ENCODE data around the gene ITPA. TPM values are rescaled to one million over a fixed set of nuclear protein-coding genes. Genes with fewer than 3 reads are reported as not detected.
"Not testable (repeated sequence)": the region's sequence is repeated elsewhere in the genome, so short reads cannot be mapped to it uniquely, and the experiment has no call there.

The ITPA gene
- total RNA-seq, 1 donor from 2014 or later: 43.4 TPM

GRCh38 chr20:3174442-3175261 lies 34.6 kb upstream of the ITPA start:
- TF ChIP-seq CTCF (IDR thresholded peaks at IDR 0.05): no peak
- peaks cover 22% of the 10 kb centered on the region for H3K4me1 Mint-ChIP-seq (ENCODE audit: low read depth)
- H3K9me3 Mint-ChIP-seq (ENCODE audit: low read depth): no peaks in the 10 kb centered on the region
- H3K27ac Mint-ChIP-seq (ENCODE audit: unreplicated experiment): peak overlapping the region; percentile 82
- no peaks in the 10 kb centered on the region for H3K27me3 Mint-ChIP-seq (ENCODE audit: low read depth)
- H3K36me3 Mint-ChIP-seq (ENCODE audit: low read depth): no peaks in the 10 kb centered on the region
- DNase-seq (ENCODE audit: low spot score): no peak
- peak overlapping the region; percentile 87 for H3K4me3 Mint-ChIP-seq (ENCODE audit: unreplicated experiment)

GRCh38 chr20:3175270-3175669 lies 34.0 kb upstream of the ITPA start:
- no peaks in the 10 kb centered on the region for H3K36me3 Mint-ChIP-seq (ENCODE audit: low read depth)
- H3K9me3 Mint-ChIP-seq (ENCODE audit: low read depth): no peaks in the 10 kb centered on the region
- H3K27me3 Mint-ChIP-seq (ENCODE audit: low read depth): no peaks in the 10 kb centered on the region
- no peak for TF ChIP-seq CTCF (IDR thresholded peaks at IDR 0.05)
- no peak for DNase-seq (ENCODE audit: low spot score)
- H3K4me3 Mint-ChIP-seq (ENCODE audit: unreplicated experiment): peak overlapping the region; percentile 87
- peaks cover 22% of the 10 kb centered on the region for H3K4me1 Mint-ChIP-seq (ENCODE audit: low read depth)
- peak overlapping the region; percentile 23 for H3K27ac Mint-ChIP-seq (ENCODE audit: unreplicated experiment)

GRCh38 chr20:3177746-3178485 lies 31.4 kb upstream of the ITPA start:
- Mint-ChIP-seq H3K9me3 (ENCODE audit: low read depth) (no peaks in the 10 kb centered on the region), H3K27me3 (ENCODE audit: low read depth) (no peaks in the 10 kb centered on the region), H3K4me1 (ENCODE audit: low read depth) (peaks cover 21% of the 10 kb centered on the region), H3K36me3 (ENCODE audit: low read depth) (no peaks in the 10 kb centered on the region), H3K27ac (ENCODE audit: unreplicated experiment) (no peak overlapping the region), H3K4me3 (ENCODE audit: unreplicated experiment) (no peak overlapping the region)
- peak; percentile 20 for DNase-seq (ENCODE audit: low spot score)
- no peak for TF ChIP-seq CTCF (IDR thresholded peaks at IDR 0.05)

GRCh38 chr20:3180319-3180718 lies 29.0 kb upstream of the ITPA start:
- no peak overlapping the region for H3K27ac Mint-ChIP-seq (ENCODE audit: unreplicated experiment)
- H3K4me1 Mint-ChIP-seq (ENCODE audit: low read depth): peaks cover 10% of the 10 kb centered on the region
- peak; percentile 1 for DNase-seq (ENCODE audit: low spot score)
- TF ChIP-seq CTCF (IDR thresholded peaks at IDR 0.05): no peak
- no peaks in the 10 kb centered on the region for H3K27me3 Mint-ChIP-seq (ENCODE audit: low read depth)
- no peaks in the 10 kb centered on the region for H3K9me3 Mint-ChIP-seq (ENCODE audit: low read depth)
- no peaks in the 10 kb centered on the region for H3K36me3 Mint-ChIP-seq (ENCODE audit: low read depth)
- H3K4me3 Mint-ChIP-seq (ENCODE audit: unreplicated experiment): no peak overlapping the region

- DNase-seq (ENCODE audit: low spot score): no peak
- H3K27me3 Mint-ChIP-seq (ENCODE audit: low read depth): no peaks in the 10 kb centered on the region
- H3K4me1 Mint-ChIP-seq (ENCODE audit: low read depth): peaks cover 4% of the 10 kb centered on the region
- no peak overlapping the region for H3K4me3 Mint-ChIP-seq (ENCODE audit: unreplicated experiment)
- no peaks in the 10 kb centered on the region for H3K36me3 Mint-ChIP-seq (ENCODE audit: low read depth)
- TF ChIP-seq CTCF (IDR thresholded peaks at IDR 0.05): no peak
- H3K9me3 Mint-ChIP-seq (ENCODE audit: low read depth): no peaks in the 10 kb centered on the region
- H3K27ac Mint-ChIP-seq (ENCODE audit: unreplicated experiment): peak overlapping the region; percentile 27
These were observed 28.0 kb upstream of the ITPA start for GRCh38 chr20:3181270-3181669.

GRCh38 chr20:3182429-3182828 lies 26.9 kb upstream of the ITPA start:
- DNase-seq (ENCODE audit: low spot score); H3K4me1 Mint-ChIP-seq (ENCODE audit: low read depth); H3K27me3 Mint-ChIP-seq (ENCODE audit: low read depth); H3K36me3 Mint-ChIP-seq (ENCODE audit: low read depth); H3K27ac Mint-ChIP-seq (ENCODE audit: unreplicated experiment); H3K4me3 Mint-ChIP-seq (ENCODE audit: unreplicated experiment); H3K9me3 Mint-ChIP-seq (ENCODE audit: low read depth): not testable (repeated sequence)

Measured in chondrocyte (in vitro differentiated cells).